Breast epithelium (tissue), 4 donors: ENCODE data around the gene POFUT1. TPM values are rescaled to one million over a fixed set of nuclear protein-coding genes. Genes with fewer than 3 reads are reported as not detected.

ENCODE experiments used
- DNase-seq, 2 donors: peaks; one replicate each; pipeline ENCODE4 v3.0.0-alpha.2; 2019; ENCODE audit warnings: low spot score in 2 of 2
- H3K27ac ChIP-seq, 2 donors: fragments of 200-600 bp; sonication (generic) in 1 of 2; one replicate each; pipeline ENCODE4 v1.5.1; 2016 to 2019; ENCODE audit warnings: mild to moderate bottlenecking in 1 of 2
- H3K27me3 ChIP-seq, 2 donors: fragments of 200-600 bp; sonication (generic) in 1 of 2; one replicate each; pipeline versions ENCODE4 v1.5.1 to v1.6.0; 2017 to 2019; ENCODE audit warnings: control low read depth in 1 of 2, mild to moderate bottlenecking in 1 of 2
- H3K36me3 ChIP-seq: fragments of 200-600 bp; one replicate; pipeline ENCODE4 v1.5.1; 2019
- H3K4me1 ChIP-seq, 2 donors: fragments of 200-600 bp; sonication (generic); one replicate each; pipeline ENCODE4 v1.5.1; 2016 to 2019; ENCODE audit warnings: control low read depth in 1 of 2
- H3K4me3 ChIP-seq, 3 donors: fragments of 200-600 bp; sonication (generic); 1 replicate in 2 of 3; 2 replicates in 1 of 3; pipeline ENCODE4 v1.5.1; 2016 to 2019; ENCODE audit warnings: mild to moderate bottlenecking in 3 of 3, moderate library complexity in 2 of 3
- H3K9me3 ChIP-seq, 2 donors: fragments of 200-600 bp; sonication (generic) in 1 of 2; one replicate each; pipeline ENCODE4 v1.5.1; 2016 to 2019; ENCODE audit warnings: control low read depth in 1 of 2
- CTCF ChIP-seq, 3 donors: fragments of 450-650 bp; IDR thresholded peaks; one replicate each; pipeline ENCODE4 v1.5.1; 2016 to 2017; ENCODE audit warnings: antibody characterized with exemption in 3 of 3, mild to moderate bottlenecking in 3 of 3, moderate library complexity in 3 of 3
- POLR2A ChIP-seq: fragments of 450-650 bp; IDR thresholded peaks from one replicate; pipeline ENCODE4 v1.6.1; 2016; ENCODE audit warnings: antibody characterized with exemption, mild to moderate bottlenecking, moderate library complexity
- POLR2AphosphoS5 ChIP-seq, 3 donors: sonication (generic); formaldehyde crosslinking; IDR thresholded peaks; one replicate each; pipeline ENCODE4 v1.6.1; 2017; ENCODE audit warnings: antibody characterized with exemption in 3 of 3
- intact Hi-C: fragments of 100-400 bp; cut with DNase I; formaldehyde crosslinking; loops from one replicate; pipeline ENCODE4 v1.15.1; 2023; ENCODE audit warnings: low total_unique reads
- total RNA-seq, 3 donors: library from RNA; depleted of rRNA; stranded (reverse); fragments of >200 nt; gene quantifications; one replicate each; pipeline ENCODE4 v1.1.0, GENCODE V29; 2016

POFUT1 gene
- total RNA-seq, 3 donors from 2014 or later, result 29.5 to 38.7 (median 34.2) TPM

- intact Hi-C loops, result loop anchor here (5.0 kb wide), 1 partner anchor 692 kb away; no protein-coding TSS in a partner anchor
- TF ChIP-seq POLR2A, result no peak
- no peak for TF ChIP-seq CTCF (IDR thresholded peaks at IDR 0.05)
- TF ChIP-seq POLR2AphosphoS5 (IDR thresholded peaks at IDR 0.05), result no peak
- Histone ChIP-seq H3K36me3 (no peaks in the 10 kb centered on the region), H3K27ac (peak overlapping the region in 1 of 2 donors; percentile 3), H3K9me3 (no peaks in the 10 kb centered on the region), H3K4me3 (no peak overlapping the region), H3K4me1 (peaks cover 8 to 17% of the 10 kb centered on the region in 2 donors), H3K27me3 (no peaks in the 10 kb centered on the region)
- DNase-seq, result no peak
Measured at GRCh38 chr20:32209850-32210605, 2.3 kb downstream of the POFUT1 start.

GRCh38 chr20:32213870-32214269 is 6.2 kb downstream of the POFUT1 start:
- Histone ChIP-seq H3K9me3 (no peaks in the 10 kb centered on the region), H3K4me1 (no peaks in the 10 kb centered on the region), H3K27ac (no peak overlapping the region), H3K36me3 (peaks cover 4% of the 10 kb centered on the region), H3K27me3 (no peaks in the 10 kb centered on the region), H3K4me3 (no peak overlapping the region)
- intact Hi-C loops, result loop anchor here (5.0 kb wide), 1 partner anchor 688 kb away; no protein-coding TSS in a partner anchor
- DNase-seq, result no peak
- TF ChIP-seq POLR2AphosphoS5 (IDR thresholded peaks at IDR 0.05) (no peak), CTCF (IDR thresholded peaks at IDR 0.05) (no peak), POLR2A (no peak)

GRCh38 chr20:32215147-32215546 is 7.5 kb downstream of the POFUT1 start:
- no peak overlapping the region for H3K4me3 ChIP-seq
- no peaks in the 10 kb centered on the region for H3K4me1 ChIP-seq
- H3K9me3 ChIP-seq, result no peaks in the 10 kb centered on the region
- no peaks in the 10 kb centered on the region for H3K27me3 ChIP-seq
- intact Hi-C loops, result no loop called here
- H3K27ac ChIP-seq, result no peak overlapping the region
- DNase-seq, result no peak
- H3K36me3 ChIP-seq, result peaks cover 4% of the 10 kb centered on the region
- TF ChIP-seq POLR2A (no peak), CTCF (IDR thresholded peaks at IDR 0.05) (no peak), POLR2AphosphoS5 (IDR thresholded peaks at IDR 0.05) (no peak)

- intact Hi-C loops, result no loop called here
Measured at GRCh38 chr20:32215729-32216128, 8.0 kb downstream of the POFUT1 start.

More at GRCh38 chr20:32215729-32216128, 8.0 kb downstream of the POFUT1 start:
- no peaks in the 10 kb centered on the region for H3K4me1 ChIP-seq
- TF ChIP-seq POLR2A (no peak), CTCF (IDR thresholded peaks at IDR 0.05) (no peak), POLR2AphosphoS5 (IDR thresholded peaks at IDR 0.05) (no peak)
- H3K36me3 ChIP-seq, result peaks cover 4% of the 10 kb centered on the region
- no peaks in the 10 kb centered on the region for H3K27me3 ChIP-seq
- no peak for DNase-seq
- no peak overlapping the region for H3K4me3 ChIP-seq
- no peaks in the 10 kb centered on the region for H3K9me3 ChIP-seq
- no peak overlapping the region for H3K27ac ChIP-seq
